Tibial nerve (tissue), 4 donors: ENCODE data around the gene ENG. TPM values are rescaled to one million over a fixed set of nuclear protein-coding genes. Genes with fewer than 3 reads are reported as not detected.

Experiments
- DNase-seq, 2 donors: peaks; one replicate each; pipeline ENCODE4 v3.0.0-alpha.2; 2019; ENCODE audit warnings: low spot score in 2 of 2
- H3K27ac ChIP-seq, 4 donors: fragments of 200-600 bp; sonication (generic) in 3 of 4; one replicate each; pipeline ENCODE4 v1.5.1; 2017 to 2019; ENCODE audit warnings: mild to moderate bottlenecking in 1 of 4
- H3K27me3 ChIP-seq, 2 donors: fragments of 200-600 bp; sonication (generic) in 1 of 2; one replicate each; pipeline versions ENCODE4 v1.5.1 to v1.6.0; 2017 to 2019
- H3K36me3 ChIP-seq, 3 donors: fragments of 200-600 bp; sonication (generic); one replicate each; pipeline ENCODE4 v1.5.1; 2018 to 2019
- H3K4me1 ChIP-seq, 4 donors: fragments of 200-600 bp; sonication (generic) in 3 of 4; one replicate each; pipeline ENCODE4 v1.5.1; 2017 to 2019
- H3K4me3 ChIP-seq, 4 donors: fragments of 200-600 bp; sonication (generic) in 3 of 4; one replicate each; pipeline ENCODE4 v1.5.1; 2017 to 2019; ENCODE audit warnings: mild to moderate bottlenecking in 1 of 4, moderate library complexity in 1 of 4
- H3K9me3 ChIP-seq, 4 donors: fragments of 200-600 bp; sonication (generic) in 3 of 4; one replicate each; pipeline ENCODE4 v1.5.1; 2017 to 2019
- CTCF ChIP-seq, 5 experiments: fragments of 200-600 bp in 3 of 5; fragments of 450-650 bp in 2 of 5; sonication (generic) in 3 of 5; IDR thresholded peaks; one replicate each; pipeline ENCODE4 v1.5.1; 2016 to 2019; ENCODE audit warnings: antibody characterized with exemption in 5 of 5, mild to moderate bottlenecking in 3 of 5, moderate library complexity in 2 of 5
- EP300 ChIP-seq, 2 donors: sonication (generic); formaldehyde crosslinking; IDR thresholded peaks; one replicate each; pipeline ENCODE4 v1.6.1; 2017; ENCODE audit warnings: antibody characterized with exemption in 2 of 2, mild to moderate bottlenecking in 1 of 2
- POLR2A ChIP-seq, 2 donors: fragments of 450-650 bp; IDR thresholded peaks; one replicate each; pipeline ENCODE4 v1.6.1; 2017; ENCODE audit warnings: antibody characterized with exemption in 2 of 2, mild to moderate bottlenecking in 2 of 2, moderate library complexity in 2 of 2
- WGBS, 2 donors: methylation state at CpG; one replicate each; pipeline ENCODE4 v1.1.5; 2018; 5-methylcytosine and 5-hydroxymethylcytosine counted together
- total RNA-seq, 4 donors: library from RNA; depleted of rRNA; stranded (reverse); fragments of >200 nt; gene quantifications; one replicate each; pipeline ENCODE4 v1.1.0, GENCODE V29; 2016

The ENG gene
- total RNA-seq, 4 donors from 2014 or later: 24.9 to 137 (median 85.6) TPM

- 84 to 86% methylated on average over 7 to 11 of the region's 11 CpGs for WGBS, 2 donors
- no peak for DNase-seq
- peak overlapping the region in 3 of 4 donors; percentile 50 to 66 (median 53) for H3K27ac ChIP-seq
- H3K36me3 ChIP-seq: peaks cover 7 to 99% (median 16%) of the 10 kb centered on the region in 3 donors
- no peaks in the 10 kb centered on the region for H3K27me3 ChIP-seq
- no peak overlapping the region for H3K4me3 ChIP-seq
- TF ChIP-seq POLR2A (IDR thresholded peaks at IDR 0.05): no peak
- no peak for TF ChIP-seq CTCF (IDR thresholded peaks at IDR 0.05)
- TF ChIP-seq EP300 (IDR thresholded peaks at IDR 0.05): no peak
- no peaks in the 10 kb centered on the region for H3K9me3 ChIP-seq
- H3K4me1 ChIP-seq: peaks cover 0 to 55% (median 10%) of the 10 kb centered on the region in 4 donors
These were observed 39.6 kb downstream of the ENG start for GRCh38 chr9:127814619-127815511.

GRCh38 chr9:127813686-127814226 lies 40.7 kb downstream of the ENG start:
- Histone ChIP-seq H3K9me3 (no peaks in the 10 kb centered on the region), H3K27ac (peak overlapping the region in 3 of 4 donors; percentile 4 to 66 (median 53)), H3K36me3 (peaks cover 2 to 99% (median 16%) of the 10 kb centered on the region in 3 donors), H3K27me3 (no peaks in the 10 kb centered on the region), H3K4me3 (no peak overlapping the region), H3K4me1 (peaks cover 0 to 66% (median 15%) of the 10 kb centered on the region in 4 donors)
- no peak for DNase-seq
- TF ChIP-seq EP300 (IDR thresholded peaks at IDR 0.05): peak in 1 of 2 donors; percentile 68
- no peak for TF ChIP-seq CTCF (IDR thresholded peaks at IDR 0.05)
- 22 to 42% methylated on average over 9 of the region's 9 CpGs for WGBS, 2 donors

- Histone ChIP-seq H3K27ac (peak overlapping the region in 3 of 4 donors; percentile 4 to 66 (median 53)), H3K4me1 (peaks cover 0 to 67% (median 15%) of the 10 kb centered on the region in 4 donors), H3K9me3 (no peaks in the 10 kb centered on the region), H3K27me3 (no peaks in the 10 kb centered on the region), H3K36me3 (peaks cover 7 to 99% (median 20%) of the 10 kb centered on the region in 3 donors), H3K4me3 (no peak overlapping the region)
- no peak for DNase-seq
- no peak for TF ChIP-seq EP300 (IDR thresholded peaks at IDR 0.05)
- TF ChIP-seq CTCF (IDR thresholded peaks at IDR 0.05): no peak
- no peak for TF ChIP-seq POLR2A (IDR thresholded peaks at IDR 0.05)
- 81 to 84% methylated on average over 11 to 19 of the region's 19 CpGs for WGBS, 2 donors
These were observed 41.4 kb downstream of the ENG start for GRCh38 chr9:127812936-127813675.

- peaks cover 9 to 99% (median 22%) of the 10 kb centered on the region in 3 donors for H3K36me3 ChIP-seq
- WGBS, 2 donors: 84% methylated on average over 6 of the region's 6 CpGs
- H3K27ac ChIP-seq: peak overlapping the region in 1 of 4 donors; percentile 23
- TF ChIP-seq EP300 (IDR thresholded peaks at IDR 0.05): no peak
- TF ChIP-seq CTCF (IDR thresholded peaks at IDR 0.05): no peak
- TF ChIP-seq POLR2A (IDR thresholded peaks at IDR 0.05): no peak
- no peak for DNase-seq
- no peak overlapping the region for H3K4me3 ChIP-seq
- peaks cover 0 to 58% (median 15%) of the 10 kb centered on the region in 4 donors for H3K4me1 ChIP-seq
- no peaks in the 10 kb centered on the region for H3K27me3 ChIP-seq
- no peaks in the 10 kb centered on the region for H3K9me3 ChIP-seq
These were observed 42.4 kb downstream of the ENG start for GRCh38 chr9:127812011-127812410.
